Mammary epithelial cell (primary cell): ENCODE results near the gene ABCC5.
"Not testable (repeated sequence)": the region's sequence is repeated elsewhere in the genome, so short reads cannot be mapped to it uniquely, and the experiment has no call there.

Source experiments
- EZH2 ChIP-seq: IDR thresholded peaks from 2 replicates; pipeline ENCODE4 v1.6.1; 2012; ENCODE audit warnings: low read length, inconsistent platforms, borderline replicate concordance
- TF ChIP-seq, protein P1 (sequence below), 2 donors: IDR thresholded peaks in 1 of 2; conservative IDR thresholded peaks in 1 of 2; 2 replicates each; pipeline ENCODE4 v1.5.1; 2011 to 2012; ENCODE audit warnings: inconsistent platforms in 2 of 2, low read length in 2 of 2, mild to moderate bottlenecking in 2 of 2, control low read depth in 1 of 2, low read depth in 1 of 2; ENCODE audit not compliant: insufficient read depth in 1 of 2; ENCODE audit errors: extremely low read depth in 1 of 2

DNA sequence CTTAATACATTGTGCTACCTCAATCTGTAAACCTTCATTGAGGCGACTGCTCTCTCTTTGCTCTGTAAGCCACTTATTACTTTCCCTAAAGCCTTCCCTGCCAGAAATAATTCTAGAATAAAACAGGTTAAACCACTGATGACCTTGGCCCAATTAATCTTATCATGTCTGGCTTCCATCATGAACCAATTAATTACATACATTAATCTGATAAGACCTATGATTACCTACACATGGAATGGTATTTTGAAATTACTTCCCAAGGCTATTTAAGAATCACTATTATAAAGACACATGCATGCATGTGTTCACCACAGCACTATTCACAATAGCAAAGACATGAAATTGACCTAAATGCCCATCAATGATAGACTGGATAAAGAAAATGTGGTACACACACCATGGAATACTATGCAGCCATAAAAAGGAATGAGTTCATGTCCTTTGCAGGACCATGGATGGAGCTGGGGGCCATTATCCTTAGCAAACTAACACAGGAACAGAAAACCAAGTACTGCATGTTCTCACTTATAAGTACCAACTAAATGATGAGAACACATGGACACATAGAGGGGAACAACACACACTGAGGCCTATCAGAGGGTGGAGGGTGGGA lies 10.7 kb upstream of the ABCC5 start:
- TF ChIP-seq, protein P1, sequence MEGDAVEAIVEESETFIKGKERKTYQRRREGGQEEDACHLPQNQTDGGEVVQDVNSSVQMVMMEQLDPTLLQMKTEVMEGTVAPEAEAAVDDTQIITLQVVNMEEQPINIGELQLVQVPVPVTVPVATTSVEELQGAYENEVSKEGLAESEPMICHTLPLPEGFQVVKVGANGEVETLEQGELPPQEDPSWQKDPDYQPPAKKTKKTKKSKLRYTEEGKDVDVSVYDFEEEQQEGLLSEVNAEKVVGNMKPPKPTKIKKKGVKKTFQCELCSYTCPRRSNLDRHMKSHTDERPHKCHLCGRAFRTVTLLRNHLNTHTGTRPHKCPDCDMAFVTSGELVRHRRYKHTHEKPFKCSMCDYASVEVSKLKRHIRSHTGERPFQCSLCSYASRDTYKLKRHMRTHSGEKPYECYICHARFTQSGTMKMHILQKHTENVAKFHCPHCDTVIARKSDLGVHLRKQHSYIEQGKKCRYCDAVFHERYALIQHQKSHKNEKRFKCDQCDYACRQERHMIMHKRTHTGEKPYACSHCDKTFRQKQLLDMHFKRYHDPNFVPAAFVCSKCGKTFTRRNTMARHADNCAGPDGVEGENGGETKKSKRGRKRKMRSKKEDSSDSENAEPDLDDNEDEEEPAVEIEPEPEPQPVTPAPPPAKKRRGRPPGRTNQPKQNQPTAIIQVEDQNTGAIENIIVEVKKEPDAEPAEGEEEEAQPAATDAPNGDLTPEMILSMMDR (conservative IDR thresholded peaks at IDR 0.05 in 1 of 2, IDR thresholded peaks at IDR 0.05 in 1 of 2; ENCODE audit: extremely low read depth in 1 of 2, insufficient read depth in 1 of 2, low read depth in 1 of 2, low read length in 2 of 2), result not testable (repeated sequence)
- not testable (repeated sequence) for TF ChIP-seq EZH2
